Upper lobe of left lung (tissue), 4 donors: Measurements from ENCODE around the gene BEND6.

Experiments
- CTCF ChIP-seq, 6 experiments: fragments of 450-650 bp in 4 of 6; fragments of 200-600 bp in 2 of 6; sonication (generic) in 2 of 6; IDR thresholded peaks; one replicate each; pipeline ENCODE4 v1.5.1; 2016 to 2019; ENCODE audit warnings: antibody characterized with exemption in 6 of 6
- POLR2A ChIP-seq, 4 donors: fragments of 450-650 bp; IDR thresholded peaks; one replicate each; pipeline ENCODE4 v1.5.1; 2016 to 2017; ENCODE audit warnings: antibody characterized with exemption in 4 of 4, mild to moderate bottlenecking in 2 of 4
- POLR2AphosphoS5 ChIP-seq, 2 donors: sonication (generic); formaldehyde crosslinking; IDR thresholded peaks; one replicate each; pipeline ENCODE4 v1.5.1; 2017; ENCODE audit warnings: antibody characterized with exemption in 2 of 2

GRCh38 chr6:56970849-56971248 lies 15.9 kb downstream of the BEND6 start:
- no peak for TF ChIP-seq CTCF (IDR thresholded peaks at IDR 0.05)
- no peak for TF ChIP-seq POLR2A (IDR thresholded peaks at IDR 0.05)
- TF ChIP-seq POLR2AphosphoS5 (IDR thresholded peaks at IDR 0.05), result no peak
